Activated CD8-positive, alpha-beta T cell treated with anti-CD3 and anti-CD28 coated beads for 36 hours (primary cell): ENCODE results near the gene VAV1. TPM values are rescaled to one million over a fixed set of nuclear protein-coding genes. Genes with fewer than 3 reads are reported as not detected.

Experiments used
- ATAC-seq: fragments of 200-7000 bp; cut with Tn5 transposase; one replicate; pipeline ENCODE4 v1.10.0; 2021; ENCODE audit warnings: mild to moderate bottlenecking, moderate library complexity
- CTCF ChIA-PET: fragments of 350-600 bp; sonication (Branson Sonifier 250); formaldehyde crosslinking; loops from one replicate; lab custom pipeline; 2021; ENCODE audit warnings: antibody characterized with exemption; lab: Charles Lee
- POLR2A ChIA-PET: fragments of 350-600 bp; sonication (Branson Sonifier 250); formaldehyde crosslinking; loops from one replicate; lab custom pipeline; 2021; ENCODE audit warnings: antibody characterized with exemption; lab: Charles Lee
- DNase-seq: peaks from one replicate; pipeline ENCODE4 v3.0.0-alpha.2; 2020
- H3K27ac Mint-ChIP-seq: one replicate; pipeline ENCODE4 v1.8.0; 2021; ENCODE audit warnings: mild to moderate bottlenecking, mixed read lengths
- H3K27me3 Mint-ChIP-seq: one replicate; pipeline ENCODE4 v1.8.0; 2021; ENCODE audit warnings: mixed read lengths
- H3K36me3 Mint-ChIP-seq: one replicate; pipeline ENCODE4 v1.8.0; 2021; ENCODE audit warnings: low read depth, mixed read lengths
- H3K4me1 Mint-ChIP-seq: one replicate; pipeline ENCODE4 v1.8.0; 2021; ENCODE audit warnings: low read depth, mixed read lengths
- H3K4me3 Mint-ChIP-seq: one replicate; pipeline ENCODE4 v1.8.0; 2021; ENCODE audit warnings: mild to moderate bottlenecking, moderate library complexity, mixed read lengths
- H3K9me3 Mint-ChIP-seq: one replicate; pipeline ENCODE4 v1.8.0; 2021; ENCODE audit warnings: mixed read lengths
- CTCF ChIP-seq: fragments of 200-600 bp; IDR thresholded peaks from one replicate; pipeline ENCODE4 v1.8.0; 2022; ENCODE audit warnings: antibody characterized with exemption, mild to moderate bottlenecking
- intact Hi-C: fragments of 100-400 bp; cut with micrococcal nuclease; formaldehyde crosslinking; loops from one replicate; pipeline ENCODE4 v1.10.0; 2022
- total RNA-seq, 2 experiments: library from RNA; stranded (reverse); gene quantifications; one replicate each; pipeline ENCODE4 v1.2.3, GENCODE V29; 2021

The VAV1 gene
- total RNA-seq, 2 experiments from 2014 or later, result 61.7 to 65.4 TPM

- ChIA-PET CTCF (interaction anchor here (2.6 kb wide), 1 partner anchor 27 kb away, joined by 8 read pairs; no protein-coding TSS in a partner anchor), POLR2A (interaction anchor here (1.2 to 1.3 kb wide), 3 partner anchors 9 to 260 kb away, joined by 3 to 4 read pairs (median 3); no protein-coding TSS in a partner anchor)
- peaks cover 65% of the 10 kb centered on the region for H3K4me1 Mint-ChIP-seq
- peak overlapping the region; percentile 7 for H3K4me3 Mint-ChIP-seq
- no peak for TF ChIP-seq CTCF
- peak overlapping the region; percentile 88 for H3K27ac Mint-ChIP-seq
- peak; percentile 74 for DNase-seq
- no peaks in the 10 kb centered on the region for H3K27me3 Mint-ChIP-seq
- intact Hi-C loops, result no loop called here
- ATAC-seq, result peak; percentile 45
- H3K36me3 Mint-ChIP-seq, result peaks cover 29% of the 10 kb centered on the region
- H3K9me3 Mint-ChIP-seq, result peaks cover 46% of the 10 kb centered on the region
Observed at GRCh38 chr19:6890938-6891337, 118.4 kb downstream of the VAV1 start.

GRCh38 chr19:6891761-6892385 is 119.4 kb downstream of the VAV1 start:
- no peak for TF ChIP-seq CTCF
- peaks cover 58% of the 10 kb centered on the region for H3K4me1 Mint-ChIP-seq
- no peak for ATAC-seq
- intact Hi-C loops, result no loop called here
- no peaks in the 10 kb centered on the region for H3K27me3 Mint-ChIP-seq
- DNase-seq, result no peak
- POLR2A ChIA-PET, result interaction anchor here (0.7 to 1.2 kb wide), 2 partner anchors 261 to 657 kb away, joined by 3 read pairs; no protein-coding TSS in a partner anchor
- H3K9me3 Mint-ChIP-seq, result peaks cover 46% of the 10 kb centered on the region
- H3K4me3 Mint-ChIP-seq, result peak overlapping the region; percentile 20
- peaks cover 29% of the 10 kb centered on the region for H3K36me3 Mint-ChIP-seq
- CTCF ChIA-PET, result interaction anchor here (2.6 kb wide), 1 partner anchor 28 kb away, joined by 8 read pairs; no protein-coding TSS in a partner anchor
- H3K27ac Mint-ChIP-seq, result peak overlapping the region; percentile 88

GRCh38 chr19:6894313-6894712 is 121.8 kb downstream of the VAV1 start:
- H3K4me1 Mint-ChIP-seq, result peaks cover 37% of the 10 kb centered on the region
- H3K36me3 Mint-ChIP-seq, result peaks cover 28% of the 10 kb centered on the region
- POLR2A ChIA-PET, result interaction anchor here (0.5 kb wide), 1 partner anchor 233 kb away, joined by 4 read pairs; no protein-coding TSS in a partner anchor
- no peak overlapping the region for H3K27ac Mint-ChIP-seq
- no peak for DNase-seq
- intact Hi-C loops, result no loop called here
- no peaks in the 10 kb centered on the region for H3K27me3 Mint-ChIP-seq
- no peak overlapping the region for H3K4me3 Mint-ChIP-seq
- CTCF ChIA-PET, result no interaction called here
- ATAC-seq, result no peak
- peaks cover 37% of the 10 kb centered on the region for H3K9me3 Mint-ChIP-seq
- TF ChIP-seq CTCF, result no peak

- no peak overlapping the region for H3K4me3 Mint-ChIP-seq
- intact Hi-C loops, result no loop called here
- DNase-seq (no peak), ATAC-seq (no peak)
- ChIA-PET POLR2A (no interaction called here), CTCF (interaction anchor here (1.1 kb wide), 1 partner anchor 61 kb away, joined by 4 read pairs; no protein-coding TSS in a partner anchor)
- H3K9me3 Mint-ChIP-seq, result peaks cover 17% of the 10 kb centered on the region
- no peaks in the 10 kb centered on the region for H3K27me3 Mint-ChIP-seq
- no peak overlapping the region for H3K27ac Mint-ChIP-seq
- no peak for TF ChIP-seq CTCF
- no peaks in the 10 kb centered on the region for H3K4me1 Mint-ChIP-seq
- H3K36me3 Mint-ChIP-seq, result peaks cover 26% of the 10 kb centered on the region
Observed at GRCh38 chr19:6903446-6903845, 130.9 kb downstream of the VAV1 start.

GRCh38 chr19:6906559-6907060 is 134.1 kb downstream of the VAV1 start:
- ChIA-PET POLR2A (interaction anchor here (0.5 kb wide), 1 partner anchor 406 kb away, joined by 3 read pairs; no protein-coding TSS in a partner anchor), CTCF (no interaction called here)
- DNase-seq (no peak), ATAC-seq (no peak)
- Mint-ChIP-seq H3K27me3 (no peaks in the 10 kb centered on the region), H3K4me1 (no peaks in the 10 kb centered on the region), H3K27ac (no peak overlapping the region), H3K9me3 (peaks cover 8% of the 10 kb centered on the region), H3K4me3 (no peak overlapping the region), H3K36me3 (peaks cover 10% of the 10 kb centered on the region)
- intact Hi-C loops, result no loop called here
- no peak for TF ChIP-seq CTCF
